AG04449 (cell line): ENCODE measurements around the gene FBXL20.
"Not testable (repeated sequence)": the region's sequence is repeated elsewhere in the genome, so short reads cannot be mapped to it uniquely, and the experiment has no call there.

Experiments
- CTCF ChIA-PET: fragments of 350-600 bp; formaldehyde crosslinking; extraction: SDS; loops from one replicate; lab custom pipeline; 2021; ENCODE audit warnings: antibody characterized with exemption; lab: Yijun Ruan, JAX
- POLR2A ChIA-PET: fragments of 400-600, 350-600 bp; formaldehyde crosslinking; extraction: SDS; loops from one replicate; lab custom pipeline; 2020; ENCODE audit warnings: antibody characterized with exemption, inconsistent platforms; lab: Yijun Ruan, JAX
- DNase-seq: peaks from one replicate; pipeline ENCODE4 v3.0.0-alpha.2; 2010; ENCODE audit warnings: low read depth, low spot score
- H3K4me3 ChIP-seq: 2 replicates; pipeline ENCODE4 v1.5.1; 2011; ENCODE audit warnings: low read depth, mild to moderate bottlenecking, control low read depth, low read length
- CTCF ChIP-seq: IDR thresholded peaks from one replicate; pipeline ENCODE4 v1.5.1; 2011; ENCODE audit warnings: mild to moderate bottlenecking, moderate library complexity, low read length, control low read depth, inconsistent platforms; ENCODE audit not compliant: insufficient read depth; ENCODE audit errors: missing control alignments

Gene FBXL20

GRCh38 chr17:39340731-39341130 is 60.7 kb downstream of the FBXL20 start:
- ChIA-PET CTCF (interaction anchor here (1.4 to 1.5 kb wide), 2 partner anchors 12 to 37 kb away, joined by 3 to 8 read pairs; no protein-coding TSS in a partner anchor), POLR2A (no interaction called here)
- DNase-seq, result no peak
- no peak for TF ChIP-seq CTCF
- H3K4me3 ChIP-seq, result no peak overlapping the region

GRCh38 chr17:39339272-39339671 is 62.2 kb downstream of the FBXL20 start:
- H3K4me3 ChIP-seq, result no peak overlapping the region
- ChIA-PET POLR2A (no interaction called here), CTCF (no interaction called here)
- no peak for DNase-seq
- no peak for TF ChIP-seq CTCF

- DNase-seq, POLR2A ChIA-PET, CTCF ChIA-PET, H3K4me3 ChIP-seq: not testable (repeated sequence)
Measured at GRCh38 chr17:39337649-39338048, 63.8 kb downstream of the FBXL20 start.

- H3K4me3 ChIP-seq, result no peak overlapping the region
- CTCF ChIA-PET, result interaction anchor here (1.2 kb wide), 1 partner anchor 17 kb away, joined by 3 read pairs; no protein-coding TSS in a partner anchor
- TF ChIP-seq CTCF, result no peak
- POLR2A ChIA-PET, result no interaction called here
- DNase-seq, result no peak
Measured at GRCh38 chr17:39335704-39336223, 65.7 kb downstream of the FBXL20 start.

GRCh38 chr17:39334008-39334744 is 67.2 kb downstream of the FBXL20 start:
- CTCF ChIA-PET, POLR2A ChIA-PET, DNase-seq, H3K4me3 ChIP-seq: not testable (repeated sequence)

- TF ChIP-seq CTCF, result no peak
- H3K4me3 ChIP-seq, result no peak overlapping the region
- ChIA-PET CTCF (no interaction called here), POLR2A (no interaction called here)
- DNase-seq, result no peak
Measured at GRCh38 chr17:39332092-39332491, 69.3 kb downstream of the FBXL20 start.

- CTCF ChIA-PET, result interaction anchor here (1.2 kb wide), 1 partner anchor 58 kb away, joined by 3 read pairs; no protein-coding TSS in a partner anchor
Measured at GRCh38 chr17:39328815-39329214, 72.6 kb downstream of the FBXL20 start.

More at GRCh38 chr17:39328815-39329214, 72.6 kb downstream of the FBXL20 start:
- H3K4me3 ChIP-seq, result no peak overlapping the region
- DNase-seq, result no peak
- POLR2A ChIA-PET, result no interaction called here
- TF ChIP-seq CTCF, result no peak
